Measurements from ENCODE around the gene KLHL30.

- TF ChIP-seq CTCF (IDR thresholded peaks at IDR 0.05) (no peak), POLR2A (IDR thresholded peaks at IDR 0.05) (no peak), POLR2AphosphoS5 (IDR thresholded peaks at IDR 0.05; ENCODE audit: insufficient read depth in 1 of 2, low read depth in 1 of 2) (no peak)
Observed at GRCh38 chr2:238174701-238175100, 36.2 kb downstream of the KLHL30 start.

Data from vagina (tissue), 2 donors.